Testis (tissue), 3 donors: Measurements from ENCODE around the gene NCKAP5. TPM values are rescaled to one million over a fixed set of nuclear protein-coding genes. Genes with fewer than 3 reads are reported as not detected.

Source experiments
- DNase-seq: peaks from one replicate; pipeline ENCODE4 v3.0.0-alpha.2; 2019
- H3K27ac ChIP-seq, 2 donors: fragments of 200-600 bp; sonication (generic); one replicate each; pipeline ENCODE4 v1.5.1; 2019
- H3K27me3 ChIP-seq: fragments of 200-600 bp; sonication (generic); one replicate; pipeline ENCODE4 v1.5.1; 2019
- H3K36me3 ChIP-seq: fragments of 200-600 bp; sonication (generic); one replicate; pipeline ENCODE4 v1.5.1; 2017; ENCODE audit warnings: low read depth; ENCODE audit errors: missing control alignments
- H3K4me1 ChIP-seq: fragments of 200-600 bp; sonication (generic); one replicate; pipeline ENCODE4 v1.5.1; 2019
- H3K4me3 ChIP-seq, 2 donors: fragments of 200-600 bp; sonication (generic); one replicate each; pipeline ENCODE4 v1.5.1; 2017 to 2019
- H3K9me3 ChIP-seq: fragments of 200-600 bp; sonication (generic); one replicate; pipeline ENCODE4 v1.5.1; 2017
- POLR2A ChIP-seq: fragments of 450-650 bp; IDR thresholded peaks from one replicate; pipeline ENCODE4 v1.6.1; 2017; ENCODE audit warnings: antibody characterized with exemption, mild to moderate bottlenecking, moderate library complexity
- WGBS, 2 donors: methylation state at CpG; one replicate each; pipeline ENCODE4 v1.1.5; 2018; 5-methylcytosine and 5-hydroxymethylcytosine counted together
- intact Hi-C: fragments of 100-400 bp; cut with DNase I; formaldehyde crosslinking; loops from one replicate; pipeline ENCODE4 v1.15.1; 2023; ENCODE audit warnings: low total_unique reads
- polyA plus RNA-seq: library from polyadenylated mRNA; stranded (reverse); fragments of 350-450 nt; fragmentation: Illumina TruSeq; extraction: RNeasy Lipid Tissue Mini Kit (QIAGEN cat#74804); gene quantifications from one replicate; pipeline ENCODE4 v1.2.3, GENCODE V29; 2014; ENCODE audit warnings: low read depth, low replicate concordance; ENCODE audit not compliant: insufficient read depth
- total RNA-seq, 2 donors: library from RNA; depleted of rRNA; stranded (reverse); fragments of >200 nt; gene quantifications; one replicate each; pipeline ENCODE4 v1.2.3, GENCODE V29; 2016
- TF ChIP-seq, protein P1 (sequence below), 3 experiments: fragments of 450-650 bp in 2 of 3; fragments of 200-600 bp in 1 of 3; sonication (generic) in 1 of 3; IDR thresholded peaks; one replicate each; pipeline ENCODE4 v1.5.1; 2016 to 2019; ENCODE audit warnings: antibody characterized with exemption in 3 of 3, mild to moderate bottlenecking in 2 of 3, moderate library complexity in 1 of 3

The NCKAP5 gene
- total and polyA plus RNA-seq, 3 donors from 2014 or later: 3.0 to 7.6 (median 6.3) TPM

DNA sequence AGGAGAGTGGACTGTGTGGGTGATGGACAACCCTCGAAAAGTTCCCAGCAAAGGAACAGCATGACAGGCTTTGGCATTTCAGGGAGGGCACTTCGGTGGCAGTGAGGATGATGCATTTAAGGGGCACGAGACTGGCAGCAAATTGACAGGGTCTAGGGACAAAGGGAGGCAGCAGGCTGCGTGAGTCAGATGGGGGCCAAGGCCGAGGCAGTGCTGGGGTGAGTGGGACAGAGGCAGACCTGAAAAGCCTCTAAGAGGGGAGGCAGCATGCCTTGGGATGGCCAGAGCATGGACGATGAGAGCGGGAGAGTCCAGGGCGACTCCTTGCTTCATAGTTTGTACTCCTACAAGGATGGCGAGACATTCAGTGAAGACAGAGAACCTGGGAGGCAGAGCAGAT is 848.8 kb downstream of the NCKAP5 start:
- H3K9me3 ChIP-seq: no peaks in the 10 kb centered on the region
- TF ChIP-seq POLR2A: no peak
- TF ChIP-seq, protein P1, sequence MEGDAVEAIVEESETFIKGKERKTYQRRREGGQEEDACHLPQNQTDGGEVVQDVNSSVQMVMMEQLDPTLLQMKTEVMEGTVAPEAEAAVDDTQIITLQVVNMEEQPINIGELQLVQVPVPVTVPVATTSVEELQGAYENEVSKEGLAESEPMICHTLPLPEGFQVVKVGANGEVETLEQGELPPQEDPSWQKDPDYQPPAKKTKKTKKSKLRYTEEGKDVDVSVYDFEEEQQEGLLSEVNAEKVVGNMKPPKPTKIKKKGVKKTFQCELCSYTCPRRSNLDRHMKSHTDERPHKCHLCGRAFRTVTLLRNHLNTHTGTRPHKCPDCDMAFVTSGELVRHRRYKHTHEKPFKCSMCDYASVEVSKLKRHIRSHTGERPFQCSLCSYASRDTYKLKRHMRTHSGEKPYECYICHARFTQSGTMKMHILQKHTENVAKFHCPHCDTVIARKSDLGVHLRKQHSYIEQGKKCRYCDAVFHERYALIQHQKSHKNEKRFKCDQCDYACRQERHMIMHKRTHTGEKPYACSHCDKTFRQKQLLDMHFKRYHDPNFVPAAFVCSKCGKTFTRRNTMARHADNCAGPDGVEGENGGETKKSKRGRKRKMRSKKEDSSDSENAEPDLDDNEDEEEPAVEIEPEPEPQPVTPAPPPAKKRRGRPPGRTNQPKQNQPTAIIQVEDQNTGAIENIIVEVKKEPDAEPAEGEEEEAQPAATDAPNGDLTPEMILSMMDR (IDR thresholded peaks at IDR 0.05): no peak
- no peaks in the 10 kb centered on the region for H3K4me1 ChIP-seq
- H3K4me3 ChIP-seq: no peak overlapping the region
- no peak overlapping the region for H3K27ac ChIP-seq
- intact Hi-C loops: no loop called here
- no peak for DNase-seq
- no peaks in the 10 kb centered on the region for H3K36me3 ChIP-seq
- 89 to 94% methylated on average over 8 to 9 of the region's 9 CpGs for WGBS, 2 donors
- H3K27me3 ChIP-seq: no peaks in the 10 kb centered on the region

DNA sequence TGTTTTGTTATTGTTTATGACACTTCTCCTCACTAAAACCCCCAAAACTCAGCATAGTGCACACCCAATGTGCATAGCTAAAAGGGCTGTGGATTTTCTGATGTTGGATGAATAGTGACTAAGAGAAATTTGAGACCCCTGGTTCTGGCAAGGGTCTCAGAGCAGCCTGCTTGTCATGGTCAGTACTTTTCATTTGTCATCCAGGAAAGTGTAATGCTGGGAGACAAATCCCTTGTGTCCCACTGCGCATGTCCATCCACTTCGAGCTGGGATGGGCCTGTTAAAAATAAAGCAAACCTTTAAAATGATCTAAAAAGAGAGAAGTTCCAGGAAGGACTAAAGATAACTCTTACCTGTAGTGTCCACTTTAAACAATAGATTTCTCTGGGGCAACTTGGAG is 851.3 kb downstream of the NCKAP5 start:
- H3K4me1 ChIP-seq: no peaks in the 10 kb centered on the region
- H3K27me3 ChIP-seq: no peaks in the 10 kb centered on the region
- 97 to 98% methylated on average over 2 of the region's 2 CpGs for WGBS, 2 donors
- H3K27ac ChIP-seq: no peak overlapping the region
- no peaks in the 10 kb centered on the region for H3K36me3 ChIP-seq
- intact Hi-C loops: no loop called here
- no peak overlapping the region for H3K4me3 ChIP-seq
- no peaks in the 10 kb centered on the region for H3K9me3 ChIP-seq
- no peak for DNase-seq
- TF ChIP-seq, protein P1 (IDR thresholded peaks at IDR 0.05): no peak
- TF ChIP-seq POLR2A: no peak

DNA sequence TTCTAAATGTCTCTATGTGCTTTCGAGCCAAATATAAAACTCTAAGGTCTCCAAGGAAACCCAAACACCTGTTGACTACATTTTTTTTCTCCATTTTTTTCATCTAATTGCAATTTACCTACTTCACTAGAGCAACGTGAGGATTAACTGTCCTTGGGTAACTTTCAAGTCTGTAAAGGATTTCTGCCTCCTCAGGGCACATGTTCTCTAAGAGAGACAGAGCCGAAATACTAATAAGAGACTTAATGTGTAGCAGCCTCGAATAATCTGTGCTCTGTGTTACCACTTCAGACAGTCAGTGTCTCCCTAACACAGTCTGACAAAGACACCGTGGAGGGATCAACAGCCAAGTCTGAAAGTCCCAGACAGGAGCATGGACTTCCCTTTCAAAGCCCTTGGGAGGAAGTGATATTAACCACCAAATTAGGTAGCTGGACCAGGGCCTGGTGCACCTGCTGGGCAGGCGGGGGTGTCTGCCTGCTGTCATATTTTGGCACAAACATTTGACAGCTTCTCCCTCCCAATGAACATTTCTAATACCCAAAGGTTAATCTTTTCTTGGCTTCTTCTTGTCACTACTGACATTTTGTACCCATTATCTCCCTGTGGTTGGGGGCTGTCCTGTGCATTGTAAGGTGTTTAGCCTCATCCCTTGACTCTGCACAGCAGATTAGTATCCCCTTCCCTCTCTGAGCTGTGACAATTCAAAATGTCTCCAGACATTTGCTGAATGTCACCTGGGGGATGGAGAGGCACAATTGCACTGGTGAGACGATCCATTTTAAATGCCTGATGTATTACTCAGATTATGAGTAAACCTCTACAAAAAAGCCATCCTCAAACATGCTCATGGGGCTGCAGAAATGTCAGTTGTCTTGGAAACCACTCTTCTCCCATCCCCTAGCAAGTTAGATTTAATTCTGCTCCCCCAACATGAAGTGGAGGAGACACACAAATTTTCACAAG is 852.6 kb downstream of the NCKAP5 start:
- 83 to 84% methylated on average over 7 of the region's 7 CpGs for WGBS, 2 donors
- H3K4me3 ChIP-seq: no peak overlapping the region
- no peaks in the 10 kb centered on the region for H3K27me3 ChIP-seq
- intact Hi-C loops: no loop called here
- no peaks in the 10 kb centered on the region for H3K9me3 ChIP-seq
- H3K27ac ChIP-seq: no peak overlapping the region
- TF ChIP-seq, protein P1 (IDR thresholded peaks at IDR 0.05): no peak
- TF ChIP-seq POLR2A: no peak
- H3K36me3 ChIP-seq: no peaks in the 10 kb centered on the region
- DNase-seq: no peak
- no peaks in the 10 kb centered on the region for H3K4me1 ChIP-seq

DNA sequence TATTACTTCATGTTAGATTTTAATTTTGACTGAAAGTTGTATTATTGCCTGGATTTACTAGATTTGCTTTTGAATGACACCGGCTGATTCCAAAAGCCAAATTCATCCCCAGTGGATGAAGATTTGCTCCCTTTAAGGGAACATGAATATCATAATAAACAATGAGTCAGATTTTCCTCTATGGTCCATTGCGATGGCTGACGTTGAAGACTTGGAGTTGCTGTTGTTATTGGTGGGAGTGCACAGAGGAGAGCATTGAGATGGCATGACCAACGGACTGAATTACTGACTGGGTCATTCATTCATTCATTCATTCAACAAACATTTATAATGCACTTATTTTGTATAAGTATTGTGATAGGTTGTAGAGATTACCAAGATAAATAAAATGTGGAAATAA is 864.9 kb downstream of the NCKAP5 start:
- DNase-seq: no peak
- Histone ChIP-seq H3K4me1 (no peaks in the 10 kb centered on the region), H3K27me3 (no peaks in the 10 kb centered on the region), H3K4me3 (no peak overlapping the region), H3K27ac (no peak overlapping the region), H3K36me3 (no peaks in the 10 kb centered on the region), H3K9me3 (no peaks in the 10 kb centered on the region)
- TF ChIP-seq, protein P1 (IDR thresholded peaks at IDR 0.05): no peak
- no peak for TF ChIP-seq POLR2A
- 89 to 92% methylated on average over 4 of the region's 4 CpGs for WGBS, 2 donors
- intact Hi-C loops: no loop called here
